HCT116 (cell line): ENCODE measurements around the gene C22orf42. TPM values are rescaled to one million over a fixed set of nuclear protein-coding genes. Genes with fewer than 3 reads are reported as not detected.

Experiments used
- ATAC-seq: fragments of 200-7000 bp; cut with Tn5 transposase; 2 replicates; pipeline ENCODE4 v1.9.1; 2020; ENCODE audit warnings: mild to moderate bottlenecking, moderate library complexity
- BruUV-seq: library from RNA; stranded (reverse); fragments of 400-500 nt; replicated peaks from 2 replicates; lab custom pipeline; 2021; lab: Mats Ljungman, UMichigan
- CTCF ChIA-PET: fragments of 300-600 bp; sonication (Branson Sonifier 250); formaldehyde crosslinking; loops from one replicate; lab custom pipeline; 2021; ENCODE audit warnings: antibody characterized with exemption; lab: Charles Lee
- POLR2A ChIA-PET: fragments of 300-600, 350-600 bp; sonication (Branson Sonifier 250); formaldehyde crosslinking; loops from one replicate; lab custom pipeline; 2021; ENCODE audit warnings: antibody characterized with exemption; lab: Charles Lee
- RAD21 ChIA-PET, 2 experiments: fragments of 300-600 bp; sonication (Branson Sonifier 250); formaldehyde crosslinking; loops; one replicate each; lab custom pipeline; 2023; ENCODE audit warnings: low total read pairs in 2 of 2; ENCODE audit not compliant: uncharacterized antibody in 2 of 2, unreplicated experiment in 2 of 2, low non-redundant PET in 1 of 2; lab: Charles Lee
- DNase-seq: peaks from one replicate; pipeline ENCODE4 v3.0.0-alpha.2; 2010; ENCODE audit warnings: low read depth, low spot score
- H2AFZ ChIP-seq: fragments of 200-600 bp; shearing (Covaris generic), sonication (generic); 2 replicates; pipeline ENCODE4 v1.6.1; 2017; ENCODE audit warnings: low read depth, mixed run types, mixed read lengths, antibody characterized with exemption, low read length; ENCODE audit not compliant: poor library complexity, severe bottlenecking
- H3K27ac ChIP-seq: 2 replicates; pipeline ENCODE4 v1.5.1; 2012; ENCODE audit warnings: low read depth, low read length
- H3K27me3 ChIP-seq: fragments of 200-600 bp; sonication (generic); 2 replicates; pipeline ENCODE4 v1.6.1; 2016; ENCODE audit warnings: mixed run types, low read length, mixed read lengths; ENCODE audit not compliant: insufficient read depth
- H3K36me3 ChIP-seq, 2 experiments: fragments of 200-500 bp in 1 of 2; fragments of 200-600 bp in 1 of 2; sonication (Bioruptor generic) in 1 of 2; sonication (generic) in 1 of 2; 2 replicates each; pipeline versions ENCODE4 v1.5.1 to v1.6.1; 2014 to 2016; ENCODE audit warnings: low read length in 2 of 2, inconsistent platforms in 1 of 2, mixed read lengths in 1 of 2, mixed run types in 1 of 2; ENCODE audit not compliant: insufficient read depth in 2 of 2, control insufficient read depth in 1 of 2
- H3K4me1 ChIP-seq, 2 experiments: fragments of 200-600 bp in 1 of 2; sonication (generic) in 1 of 2; 2 replicates each; pipeline versions ENCODE4 v1.5.1 to v1.6.1; 2012 to 2017; ENCODE audit warnings: low read length in 2 of 2, inconsistent platforms in 1 of 2, mild to moderate bottlenecking in 1 of 2, mixed read lengths in 1 of 2, mixed run types in 1 of 2, moderate library complexity in 1 of 2; ENCODE audit not compliant: insufficient read depth in 2 of 2, control insufficient read depth in 1 of 2
- H3K4me2 ChIP-seq: fragments of 200-600 bp; sonication (generic); 2 replicates; pipeline ENCODE4 v1.6.1; 2017; ENCODE audit warnings: mixed run types, low read length, mixed read lengths
- H3K4me3 ChIP-seq, 2 experiments: fragments of 200-600 bp in 1 of 2; sonication (generic) in 1 of 2; replicated peaks in 1 of 2; 2 replicates each; pipeline ENCODE4 v1.5.1; 2011 to 2016; ENCODE audit warnings: low read length in 2 of 2, control low read depth in 1 of 2, low read depth in 1 of 2, mild to moderate bottlenecking in 1 of 2, mixed read lengths in 1 of 2, mixed run types in 1 of 2
- H3K79me2 ChIP-seq: fragments of 200-600 bp; sonication (generic); 2 replicates; pipeline ENCODE4 v1.6.1; 2017; ENCODE audit warnings: mild to moderate bottlenecking, mixed run types, low read length, moderate library complexity, mixed read lengths; ENCODE audit not compliant: insufficient read depth
- H3K9ac ChIP-seq: fragments of 200-600 bp; sonication (generic); 2 replicates; pipeline ENCODE4 v1.6.1; 2016; ENCODE audit warnings: low read length, mixed read lengths
- H3K9me2 ChIP-seq: fragments of 200-600 bp; sonication (generic), shearing (Covaris generic); 2 replicates; pipeline ENCODE4 v1.6.1; 2017; ENCODE audit warnings: mixed run types, mild to moderate bottlenecking, moderate library complexity; ENCODE audit not compliant: insufficient read depth
- H3K9me3 ChIP-seq, 2 experiments: fragments of 200-500 bp in 1 of 2; fragments of 200-600 bp in 1 of 2; sonication (Bioruptor generic) in 1 of 2; sonication (generic) in 1 of 2; 2 replicates each; pipeline ENCODE4 v1.6.1; 2014 to 2017; ENCODE audit warnings: low read length in 2 of 2, mixed read lengths in 2 of 2, inconsistent platforms in 1 of 2, low read depth in 1 of 2, mild to moderate bottlenecking in 1 of 2, mixed run types in 1 of 2, moderate library complexity in 1 of 2; ENCODE audit not compliant: control insufficient read depth in 1 of 2, insufficient read depth in 1 of 2
- H4K20me1 ChIP-seq: fragments of 200-600 bp; sonication (generic), shearing (Covaris generic); 2 replicates; pipeline ENCODE4 v1.6.1; 2017; ENCODE audit warnings: mixed run types, mild to moderate bottlenecking, moderate library complexity; ENCODE audit not compliant: insufficient read depth
- CEBPB ChIP-seq: IDR thresholded peaks from 2 replicates; pipeline ENCODE4 v1.6.1; 2012; ENCODE audit warnings: low read depth
- CTCF ChIP-seq, 3 experiments: fragments of 200-600 bp in 1 of 3; sonication (generic) in 1 of 3; IDR thresholded peaks in 2 of 3; conservative IDR thresholded peaks in 1 of 3; 2 replicates each; pipeline ENCODE4 v1.5.1; 2012 to 2017; ENCODE audit warnings: low read depth in 2 of 3, low read length in 2 of 3, antibody characterized with exemption in 1 of 3, borderline replicate concordance in 1 of 3, control low read depth in 1 of 3, mild to moderate bottlenecking in 1 of 3, mixed read lengths in 1 of 3, mixed run types in 1 of 3, moderate library complexity in 1 of 3; ENCODE audit not compliant: insufficient read depth in 1 of 3
- ELF1 ChIP-seq: IDR thresholded peaks from 2 replicates; pipeline ENCODE4 v1.6.1; 2012; ENCODE audit warnings: low read depth, borderline replicate concordance
- FOSL1 ChIP-seq: IDR thresholded peaks from 2 replicates; pipeline ENCODE4 v1.6.1; 2012; ENCODE audit warnings: low read depth
- POLR2AphosphoS5 ChIP-seq: IDR thresholded peaks from 2 replicates; pipeline ENCODE4 v1.6.1; 2011; ENCODE audit warnings: mild to moderate bottlenecking, low read depth, low read length, moderate library complexity
- REST ChIP-seq: IDR thresholded peaks from 2 replicates; pipeline ENCODE4 v1.6.1; 2012; ENCODE audit warnings: low read depth
- SIN3A ChIP-seq: IDR thresholded peaks from 2 replicates; pipeline ENCODE4 v1.6.1; 2012; ENCODE audit warnings: low read depth
- SRF ChIP-seq: IDR thresholded peaks from 2 replicates; pipeline ENCODE4 v1.6.1; 2012; ENCODE audit warnings: low read depth
- TCF7L2 ChIP-seq: IDR thresholded peaks from 2 replicates; pipeline ENCODE4 v1.7.0; 2011; ENCODE audit warnings: borderline replicate concordance, inconsistent platforms; ENCODE audit not compliant: insufficient read depth, insufficient read length; ENCODE audit errors: extremely low read depth
- ZNF274 ChIP-seq: fragments of 200-500 bp; sonication (Bioruptor generic); IDR thresholded peaks from 2 replicates; pipeline ENCODE4 v1.6.1; 2014; ENCODE audit warnings: mild to moderate bottlenecking, low read depth, low read length, inconsistent platforms
- intact Hi-C: fragments of 100-400 bp; cut with micrococcal nuclease; formaldehyde crosslinking; loops from 2 replicates; pipeline ENCODE4 v1.10.0; 2022
- total RNA-seq: library from RNA; stranded (reverse); gene quantifications from one replicate; pipeline ENCODE4 v1.2.1, GENCODE V29; 2021; ENCODE audit not compliant: unreplicated experiment

The C22orf42 gene
- total RNA-seq, 1 experiment from 2014 or later, result not detected

GRCh38 chr22:32165681-32166080 lies 6.6 kb upstream of the C22orf42 start:
- RAD21 ChIA-PET, result no interaction called here
- no peaks in the 10 kb centered on the region for H3K9me2 ChIP-seq
- intact Hi-C loops, result no loop called here
- H4K20me1 ChIP-seq, result no peaks in the 10 kb centered on the region
- no peak overlapping the region for H2AFZ ChIP-seq
- CTCF ChIA-PET, result no interaction called here
- no peaks in the 10 kb centered on the region for H3K9me3 ChIP-seq
- TF ChIP-seq FOSL1 (no peak), CTCF (IDR thresholded peaks at IDR 0.05 in 2 of 3, conservative IDR thresholded peaks at IDR 0.05 in 1 of 3; ENCODE audit: borderline replicate concordance in 1 of 3, insufficient read depth in 1 of 3, low read depth in 2 of 3, low read length in 2 of 3) (no peak), SRF (no peak), POLR2AphosphoS5 (no peak), CEBPB (no peak)
- POLR2A ChIA-PET, result no interaction called here
- H3K27me3 ChIP-seq, result no peaks in the 10 kb centered on the region
- no peak overlapping the region for H3K4me3 ChIP-seq
- BruUV-seq, result no TSS peak
- no peaks in the 10 kb centered on the region for H3K4me1 ChIP-seq
- DNase-seq (no peak), ATAC-seq (no peak)
- H3K79me2 ChIP-seq, result no peaks in the 10 kb centered on the region
- no peak overlapping the region for H3K9ac ChIP-seq
- H3K36me3 ChIP-seq, result no peaks in the 10 kb centered on the region
- no peak overlapping the region for H3K27ac ChIP-seq
- H3K4me2 ChIP-seq, result no peak overlapping the region

DNA sequence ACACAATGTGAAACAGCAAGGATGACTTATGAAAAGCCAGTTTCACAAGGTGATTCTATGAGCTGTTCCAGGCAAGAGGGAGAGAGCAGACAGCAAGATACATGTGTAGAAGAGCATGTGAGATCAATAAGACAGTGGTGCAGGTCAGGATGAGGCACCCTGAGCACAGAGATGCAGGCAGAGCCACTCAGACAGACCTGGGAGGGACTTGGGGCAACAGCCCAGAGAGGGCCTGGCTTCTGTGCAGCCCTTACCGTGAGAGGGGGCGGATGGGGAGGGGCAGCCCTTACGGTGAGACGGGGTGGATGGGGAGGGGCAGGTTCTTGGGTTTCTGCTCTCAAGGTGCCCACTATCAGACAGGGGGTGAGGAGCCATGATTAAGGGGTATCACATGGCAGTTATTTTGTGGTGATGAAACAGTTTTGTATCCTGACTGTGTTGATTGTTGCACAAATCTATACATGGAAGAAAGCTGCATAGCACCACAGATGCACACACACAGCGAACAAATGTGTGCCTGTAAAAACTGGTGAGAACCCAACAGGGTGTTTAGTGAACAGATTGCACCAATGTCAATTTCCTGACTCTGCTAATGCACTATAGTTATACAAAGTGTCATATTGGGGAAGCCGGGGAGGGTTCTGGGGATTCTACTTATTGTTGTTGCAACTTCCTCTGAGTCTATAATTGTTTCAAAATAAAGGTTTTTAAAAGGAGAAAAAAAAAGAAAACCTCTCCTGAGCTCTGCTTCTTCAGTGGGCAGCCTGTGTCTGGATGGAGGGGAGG lies 5.2 kb upstream of the C22orf42 start:
- H3K9me3 ChIP-seq, result no peaks in the 10 kb centered on the region
- intact Hi-C loops, result no loop called here
- BruUV-seq, result no TSS peak
- ChIA-PET POLR2A (no interaction called here), RAD21 (no interaction called here), CTCF (no interaction called here)
- no peak overlapping the region for H3K4me3 ChIP-seq
- H3K27me3 ChIP-seq, result no peaks in the 10 kb centered on the region
- no peak overlapping the region for H3K27ac ChIP-seq
- no peaks in the 10 kb centered on the region for H3K4me1 ChIP-seq
- no peaks in the 10 kb centered on the region for H3K9me2 ChIP-seq
- no peaks in the 10 kb centered on the region for H3K36me3 ChIP-seq
- H3K4me2 ChIP-seq, result no peak overlapping the region
- no peaks in the 10 kb centered on the region for H4K20me1 ChIP-seq
- DNase-seq (no peak), ATAC-seq (no peak)
- H3K9ac ChIP-seq, result no peak overlapping the region
- no peak overlapping the region for H2AFZ ChIP-seq
- no peaks in the 10 kb centered on the region for H3K79me2 ChIP-seq
- no peak for TF ChIP-seq CTCF (IDR thresholded peaks at IDR 0.05 in 2 of 3, conservative IDR thresholded peaks at IDR 0.05 in 1 of 3; ENCODE audit: borderline replicate concordance in 1 of 3, insufficient read depth in 1 of 3, low read depth in 2 of 3, low read length in 2 of 3)
- no peak for TF ChIP-seq CEBPB
- TF ChIP-seq ZNF274, result no peak
- TF ChIP-seq SIN3A, result no peak
- no peak for TF ChIP-seq FOSL1
- TF ChIP-seq ELF1, result no peak
- no peak for TF ChIP-seq TCF7L2
- TF ChIP-seq REST, result no peak
